ENCODE results near the gene SHQ1. TPM values are rescaled to one million over a fixed set of nuclear protein-coding genes. Genes with fewer than 3 reads are reported as not detected.
"Not testable (repeated sequence)": the region's sequence is repeated elsewhere in the genome, so short reads cannot be mapped to it uniquely, and the experiment has no call there.

Gene SHQ1
- total RNA-seq, 1 donor from 2014 or later = 18.0 TPM

- H3K9me3 Mint-ChIP-seq (ENCODE audit: unreplicated experiment) = no peaks in the 10 kb centered on the region
- H3K4me3 Mint-ChIP-seq (ENCODE audit: unreplicated experiment) = peak overlapping the region; percentile 66
- peaks cover 8% of the 10 kb centered on the region for H3K4me1 Mint-ChIP-seq (ENCODE audit: unreplicated experiment)
- no peak for TF ChIP-seq CTCF (IDR thresholded peaks at IDR 0.05)
- H3K27ac Mint-ChIP-seq (ENCODE audit: unreplicated experiment) = no peak overlapping the region
- H3K27me3 Mint-ChIP-seq (ENCODE audit: unreplicated experiment) = peaks cover 8% of the 10 kb centered on the region
- DNase-seq (ENCODE audit: extremely low spot score, unreplicated experiment) = no peak
- no peaks in the 10 kb centered on the region for H3K36me3 Mint-ChIP-seq (ENCODE audit: unreplicated experiment)
Observed at GRCh38 chr3:72738752-72739530, 109.3 kb downstream of the SHQ1 start.

- not testable (repeated sequence) for H3K27ac Mint-ChIP-seq (ENCODE audit: unreplicated experiment); H3K9me3 Mint-ChIP-seq (ENCODE audit: unreplicated experiment); H3K36me3 Mint-ChIP-seq (ENCODE audit: unreplicated experiment)
Observed at GRCh38 chr3:72735072-72735471, 113.2 kb downstream of the SHQ1 start.

GRCh38 chr3:72733676-72734075 is 114.6 kb downstream of the SHQ1 start:
- peaks cover 12% of the 10 kb centered on the region for H3K27me3 Mint-ChIP-seq (ENCODE audit: unreplicated experiment)
- H3K36me3 Mint-ChIP-seq (ENCODE audit: unreplicated experiment) = no peaks in the 10 kb centered on the region
- no peaks in the 10 kb centered on the region for H3K9me3 Mint-ChIP-seq (ENCODE audit: unreplicated experiment)
- H3K4me3 Mint-ChIP-seq (ENCODE audit: unreplicated experiment) = no peak overlapping the region
- DNase-seq (ENCODE audit: extremely low spot score, unreplicated experiment) = no peak
- TF ChIP-seq CTCF (IDR thresholded peaks at IDR 0.05) = no peak
- no peak overlapping the region for H3K27ac Mint-ChIP-seq (ENCODE audit: unreplicated experiment)
- H3K4me1 Mint-ChIP-seq (ENCODE audit: unreplicated experiment) = peaks cover 3% of the 10 kb centered on the region

More at GRCh38 chr3:72735072-72735471, 113.2 kb downstream of the SHQ1 start:
- not testable (repeated sequence) for H3K4me1 Mint-ChIP-seq (ENCODE audit: unreplicated experiment); DNase-seq (ENCODE audit: extremely low spot score, unreplicated experiment); H3K27me3 Mint-ChIP-seq (ENCODE audit: unreplicated experiment); H3K4me3 Mint-ChIP-seq (ENCODE audit: unreplicated experiment)

GRCh38 chr3:72732666-72733345 is 115.4 kb downstream of the SHQ1 start:
- H3K9me3 Mint-ChIP-seq (ENCODE audit: unreplicated experiment); H3K4me3 Mint-ChIP-seq (ENCODE audit: unreplicated experiment); H3K36me3 Mint-ChIP-seq (ENCODE audit: unreplicated experiment); H3K27me3 Mint-ChIP-seq (ENCODE audit: unreplicated experiment); H3K4me1 Mint-ChIP-seq (ENCODE audit: unreplicated experiment); DNase-seq (ENCODE audit: extremely low spot score, unreplicated experiment); H3K27ac Mint-ChIP-seq (ENCODE audit: unreplicated experiment): not testable (repeated sequence)

- no peaks in the 10 kb centered on the region for H3K9me3 Mint-ChIP-seq (ENCODE audit: unreplicated experiment)
- no peaks in the 10 kb centered on the region for H3K36me3 Mint-ChIP-seq (ENCODE audit: unreplicated experiment)
- H3K27me3 Mint-ChIP-seq (ENCODE audit: unreplicated experiment) = peaks cover 10% of the 10 kb centered on the region
- no peak overlapping the region for H3K4me3 Mint-ChIP-seq (ENCODE audit: unreplicated experiment)
- no peak for TF ChIP-seq CTCF (IDR thresholded peaks at IDR 0.05)
- no peaks in the 10 kb centered on the region for H3K4me1 Mint-ChIP-seq (ENCODE audit: unreplicated experiment)
- H3K27ac Mint-ChIP-seq (ENCODE audit: unreplicated experiment) = no peak overlapping the region
- DNase-seq (ENCODE audit: extremely low spot score, unreplicated experiment) = no peak
Observed at GRCh38 chr3:72728958-72729467, 119.2 kb downstream of the SHQ1 start.

- Mint-ChIP-seq H3K9me3 (ENCODE audit: unreplicated experiment) (no peaks in the 10 kb centered on the region), H3K4me1 (ENCODE audit: unreplicated experiment) (peaks cover 5% of the 10 kb centered on the region), H3K27ac (ENCODE audit: unreplicated experiment) (no peak overlapping the region), H3K36me3 (ENCODE audit: unreplicated experiment) (no peaks in the 10 kb centered on the region), H3K4me3 (ENCODE audit: unreplicated experiment) (no peak overlapping the region), H3K27me3 (ENCODE audit: unreplicated experiment) (peaks cover 10% of the 10 kb centered on the region)
- TF ChIP-seq CTCF (IDR thresholded peaks at IDR 0.05) = no peak
- DNase-seq (ENCODE audit: extremely low spot score, unreplicated experiment) = no peak
Observed at GRCh38 chr3:72728329-72728889, 119.8 kb downstream of the SHQ1 start.

Data from osteocyte (in vitro differentiated cells).